Body of pancreas (tissue), 4 donors: ENCODE measurements around the gene POLE2. TPM values are rescaled to one million over a fixed set of nuclear protein-coding genes. Genes with fewer than 3 reads are reported as not detected.

Experiments used
- ATAC-seq: fragments of 150-250 bp; one replicate; pipeline ENCODE4 v1.9.1; 2016
- DNase-seq, 4 donors: peaks; one replicate each; pipeline ENCODE4 v3.0.0-alpha.2; 2019
- H3K27ac ChIP-seq, 4 donors: fragments of 200-600 bp; sonication (generic); 1 replicate in 3 of 4; 2 replicates in 1 of 4; pipeline versions ENCODE4 v1.5.1 to v1.6.1; 2016 to 2019; ENCODE audit warnings: mild to moderate bottlenecking in 1 of 4, mixed read lengths in 1 of 4, moderate library complexity in 1 of 4
- H3K27me3 ChIP-seq, 2 donors: fragments of 200-600 bp; sonication (generic); one replicate each; pipeline ENCODE4 v1.6.0; 2016; ENCODE audit warnings: mild to moderate bottlenecking in 1 of 2
- H3K36me3 ChIP-seq, 2 donors: fragments of 200-600 bp; sonication (generic); replicated peaks in 1 of 2; 2 replicates each; pipeline ENCODE4 v1.5.1; 2016; ENCODE audit warnings: low read depth in 2 of 2; ENCODE audit not compliant: insufficient read depth in 1 of 2
- H3K4me1 ChIP-seq: fragments of 200-600 bp; sonication (generic); one replicate; pipeline ENCODE4 v1.6.0; 2016
- H3K4me3 ChIP-seq, 2 donors: fragments of 200-600 bp; sonication (generic); 1 replicate in 1 of 2; 2 replicates in 1 of 2; pipeline ENCODE4 v1.5.1; 2016 to 2019
- H3K9me3 ChIP-seq, 3 donors: fragments of 200-600 bp; sonication (generic); 1 replicate in 2 of 3; 2 replicates in 1 of 3; pipeline ENCODE4 v1.5.1; 2016
- CTCF ChIP-seq, 7 experiments: fragments of 450-650 bp in 4 of 7; fragments of 200-600 bp in 3 of 7; sonication (generic) in 3 of 7; IDR thresholded peaks; one replicate each; pipeline ENCODE4 v1.5.1; 2016 to 2019; ENCODE audit warnings: antibody characterized with exemption in 7 of 7
- POLR2A ChIP-seq, 3 donors: fragments of 450-650 bp; IDR thresholded peaks; one replicate each; pipeline ENCODE4 v1.6.1; 2016; ENCODE audit warnings: antibody characterized with exemption in 3 of 3, mild to moderate bottlenecking in 2 of 3
- WGBS, 2 donors: methylation state at CpG; one replicate each; pipeline ENCODE4 v1.1.5; 2017; 5-methylcytosine and 5-hydroxymethylcytosine counted together
- intact Hi-C: fragments of 100-400 bp; cut with DNase I; formaldehyde crosslinking; loops from one replicate; pipeline ENCODE4 v1.15.1; 2023
- total RNA-seq, 2 donors: library from RNA; depleted of rRNA; stranded (reverse); fragments of >200 nt; gene quantifications; one replicate each; pipeline ENCODE4 v1.1.0, GENCODE V29; 2016

POLE2 gene
- total RNA-seq, 2 donors from 2014 or later: 7.0 TPM; not detected in 1

GRCh38 chr14:49692811-49693734 is 5.1 kb upstream of the POLE2 start, which contains the start of gene KLHDC1:
TSS of gene KLHDC1 (plus strand) at chr14:49693120. CDS start at chr14:49693195, 75 bp downstream.
- 1% methylated on average over 20 to 87 of the region's 88 CpGs for WGBS, 2 donors
- peak within 1 kb of the TSS; percentile 87 to 96 (median 91) for H3K27ac ChIP-seq
- peak; percentile 83 to 85 (median 84) for DNase-seq
- intact Hi-C loops: no loop called here
- H3K27me3 ChIP-seq: no peaks in the 10 kb centered on the region
- H3K4me3 ChIP-seq: peak within 1 kb of the TSS; percentile 37 to 48
- TF ChIP-seq POLR2A (IDR thresholded peaks at IDR 0.05) (peak; percentile 89 to 94 (median 93)), CTCF (IDR thresholded peaks at IDR 0.05) (no peak)
- no peaks in the 10 kb centered on the region for H3K9me3 ChIP-seq
- ATAC-seq: peak; percentile 87
- peaks cover 25% of the 10 kb centered on the region for H3K4me1 ChIP-seq
- no peaks in the 10 kb centered on the region for H3K36me3 ChIP-seq

- Histone ChIP-seq H3K36me3 (no peaks in the 10 kb centered on the region), H3K4me3 (no peak overlapping the region), H3K27ac (peak overlapping the region; percentile 87 to 96 (median 91)), H3K9me3 (no peaks in the 10 kb centered on the region), H3K4me1 (peaks cover 29% of the 10 kb centered on the region), H3K27me3 (no peaks in the 10 kb centered on the region)
- intact Hi-C loops: no loop called here
- 36 to 40% methylated on average over 6 of the region's 6 CpGs for WGBS, 2 donors
- ATAC-seq: no peak
- TF ChIP-seq CTCF (IDR thresholded peaks at IDR 0.05) (no peak), POLR2A (IDR thresholded peaks at IDR 0.05) (no peak)
- DNase-seq: no peak
These were observed 4.3 kb upstream of the POLE2 start for GRCh38 chr14:49692193-49692757.

- Histone ChIP-seq H3K27me3 (no peaks in the 10 kb centered on the region), H3K27ac (no peak overlapping the region), H3K4me1 (peaks cover 30% of the 10 kb centered on the region), H3K4me3 (no peak overlapping the region), H3K36me3 (no peaks in the 10 kb centered on the region), H3K9me3 (no peaks in the 10 kb centered on the region)
- ATAC-seq (no peak), DNase-seq (no peak)
- 60 to 63% methylated on average over 4 of the region's 4 CpGs for WGBS, 2 donors
- intact Hi-C loops: no loop called here
- TF ChIP-seq CTCF (IDR thresholded peaks at IDR 0.05) (no peak), POLR2A (IDR thresholded peaks at IDR 0.05) (no peak)
These were observed 3.0 kb upstream of the POLE2 start for GRCh38 chr14:49691031-49691430.

GRCh38 chr14:49688701-49689030 is 652 bp upstream of the POLE2 start:
- DNase-seq (no peak), ATAC-seq (no peak)
- intact Hi-C loops: no loop called here
- no peak overlapping the region for H3K4me3 ChIP-seq
- H3K36me3 ChIP-seq: no peaks in the 10 kb centered on the region
- peaks cover 21% of the 10 kb centered on the region for H3K4me1 ChIP-seq
- no peaks in the 10 kb centered on the region for H3K9me3 ChIP-seq
- 87% methylated on average over 8 of the region's 8 CpGs for WGBS, 2 donors
- no peak for TF ChIP-seq POLR2A (IDR thresholded peaks at IDR 0.05)
- no peak for TF ChIP-seq CTCF (IDR thresholded peaks at IDR 0.05)
- H3K27me3 ChIP-seq: no peaks in the 10 kb centered on the region
- peak overlapping the region; percentile 37 to 77 (median 70) for H3K27ac ChIP-seq
